GM23338 (cell line): ENCODE results near the gene SAMD7.

Source experiments
- CREB1 ChIP-seq: fragments of 250-450 bp; sonication (Bioruptor Pico); IDR thresholded peaks from 2 replicates; pipeline ENCODE4 v1.5.0; 2020; ENCODE audit warnings: low read depth, mild to moderate bottlenecking, moderate library complexity
- CTCF ChIP-seq, 2 experiments: fragments of 200-600 bp in 1 of 2; sonication (generic) in 1 of 2; conservative IDR thresholded peaks; 2 replicates each; pipeline versions ENCODE4 v1.5.1 to v1.6.1; 2016 to 2017; ENCODE audit warnings: antibody characterized with exemption in 2 of 2, low read depth in 2 of 2, mild to moderate bottlenecking in 2 of 2, moderate library complexity in 1 of 2
- ETS1 ChIP-seq: IDR thresholded peaks from 2 replicates; pipeline ENCODE4 v1.6.1; 2016; ENCODE audit warnings: antibody characterized with exemption
- EZH2 ChIP-seq: fragments of 200-600 bp; sonication (generic); IDR thresholded peaks from one replicate; pipeline ENCODE4 v1.8.0; 2017; ENCODE audit warnings: antibody characterized with exemption, mild to moderate bottlenecking, low read depth; ENCODE audit not compliant: unreplicated experiment
- EZH2phosphoT487 ChIP-seq: fragments of 200-600 bp; sonication (generic); IDR thresholded peaks from one replicate; pipeline ENCODE4 v1.8.1; 2018; ENCODE audit warnings: antibody characterized with exemption; ENCODE audit not compliant: unreplicated experiment
- JUNB ChIP-seq: IDR thresholded peaks from one replicate; pipeline ENCODE4 v1.6.1; 2016; ENCODE audit warnings: antibody characterized with exemption; ENCODE audit not compliant: unreplicated experiment
- POLR2AphosphoS5 ChIP-seq: IDR thresholded peaks from 2 replicates; pipeline ENCODE4 v1.6.1; 2016; ENCODE audit warnings: antibody characterized with exemption, low read depth
- REST ChIP-seq: IDR thresholded peaks from one replicate; pipeline ENCODE4 v1.6.1; 2018; ENCODE audit warnings: antibody characterized with exemption; ENCODE audit not compliant: unreplicated experiment
- STAT1 ChIP-seq: IDR thresholded peaks from one replicate; pipeline ENCODE4 v1.6.1; 2016; ENCODE audit warnings: antibody characterized with exemption; ENCODE audit not compliant: unreplicated experiment
- ZNF114 ChIP-seq: fragments of 250-450 bp; sonication (Bioruptor Pico); IDR thresholded peaks from 2 replicates; pipeline ENCODE4 v1.5.0; 2020; ENCODE audit warnings: mild to moderate bottlenecking, moderate library complexity
- ZNF331 ChIP-seq: fragments of 250-450 bp; sonication (Bioruptor Pico); IDR thresholded peaks from 2 replicates; pipeline ENCODE4 v1.5.0; 2020; ENCODE audit warnings: low read depth, mild to moderate bottlenecking, moderate library complexity
- ZNF462 ChIP-seq: fragments of 250-450 bp; sonication (Bioruptor Pico); IDR thresholded peaks from 2 replicates; pipeline ENCODE4 v1.5.0; 2020; ENCODE audit warnings: mild to moderate bottlenecking, moderate library complexity

GRCh38 chr3:169865176-169865767 is 46.1 kb upstream of the SAMD7 start:
- no peak for TF ChIP-seq REST
- TF ChIP-seq CTCF (conservative IDR thresholded peaks at IDR 0.05; ENCODE audit: low read depth in 2 of 2): no peak
- TF ChIP-seq EZH2: no peak
- no peak for TF ChIP-seq POLR2AphosphoS5
- no peak for TF ChIP-seq EZH2phosphoT487
- TF ChIP-seq JUNB: no peak
- no peak for TF ChIP-seq ZNF462
- TF ChIP-seq CREB1: no peak
- no peak for TF ChIP-seq ZNF331 (CRISPR knock-in tag)
- TF ChIP-seq ETS1: no peak
- TF ChIP-seq ZNF114: no peak
- no peak for TF ChIP-seq STAT1
